CD4-positive, alpha-beta T cell treated with Interleukin-12 subunit alpha and Interleukin-12 subunit beta, for 1 hour (primary cell): ENCODE results near the gene SUSD6.

ENCODE experiments used
- DNase-seq: peaks from one replicate; pipeline ENCODE4 v3.0.0-alpha.2; 2020

SUSD6 gene

DNA sequence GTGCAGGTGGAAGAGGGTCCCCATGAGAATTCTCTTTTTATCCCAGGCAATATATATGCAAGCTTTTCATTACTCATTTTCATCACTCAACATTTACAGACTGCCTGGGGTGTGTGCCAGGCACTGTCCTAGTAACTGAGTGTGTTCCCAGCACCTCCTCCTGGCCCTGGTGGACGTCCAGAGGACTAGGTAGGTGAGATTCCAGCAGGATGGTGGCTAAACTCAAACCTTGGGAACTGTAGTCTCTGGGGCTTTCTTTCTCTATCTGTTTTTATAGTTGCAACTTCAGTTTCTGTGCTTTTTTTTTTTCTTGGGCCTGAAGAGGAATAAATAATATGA, 63.8 kb downstream of the SUSD6 start:
- no peak for DNase-seq

GRCh38 chr14:69675877-69676416, 64.6 kb downstream of the SUSD6 start:
- DNase-seq, result no peak

DNA sequence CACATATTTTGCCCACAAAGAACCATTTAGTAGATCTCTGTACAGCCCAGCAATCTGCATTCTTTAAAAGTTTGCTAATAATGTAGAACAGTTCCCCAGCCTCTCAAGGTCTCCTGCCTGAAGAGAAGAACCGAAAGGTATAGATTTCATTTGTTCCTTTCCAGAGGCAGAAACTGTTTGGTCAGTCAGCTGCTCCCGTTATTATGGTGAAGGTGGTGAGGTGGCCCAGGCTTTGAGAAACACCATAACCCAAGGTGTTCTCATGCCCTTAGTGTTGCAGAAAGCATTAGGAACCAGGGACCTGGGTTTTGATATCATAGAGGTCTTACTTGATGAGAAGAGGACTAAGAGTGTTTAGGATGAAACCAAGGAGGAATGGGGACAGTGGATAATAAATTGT, 65.3 kb downstream of the SUSD6 start:
- DNase-seq, result no peak

DNA sequence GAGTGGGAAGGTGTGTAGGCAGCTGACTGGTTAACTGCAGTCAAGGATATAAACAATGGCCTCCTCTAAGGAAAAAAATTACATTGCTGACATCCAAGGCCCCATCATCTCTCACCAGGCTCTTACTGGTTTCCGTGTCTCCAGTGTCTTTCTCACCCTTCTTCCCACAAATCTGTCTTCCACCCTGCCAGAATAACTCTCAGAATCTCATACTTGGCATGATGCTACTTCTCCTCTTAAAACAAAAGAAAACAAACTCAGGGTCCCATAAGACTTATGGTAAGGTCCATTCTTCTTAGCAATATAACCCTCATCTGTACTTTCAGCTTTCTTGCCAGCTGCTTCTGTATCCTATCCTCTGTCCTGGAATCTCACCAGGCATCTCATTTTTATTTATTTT, 68.9 kb downstream of the SUSD6 start:
- DNase-seq, result no peak

- DNase-seq, result no peak
These were observed 70.7 kb downstream of the SUSD6 start for GRCh38 chr14:69682136-69682535.

DNA sequence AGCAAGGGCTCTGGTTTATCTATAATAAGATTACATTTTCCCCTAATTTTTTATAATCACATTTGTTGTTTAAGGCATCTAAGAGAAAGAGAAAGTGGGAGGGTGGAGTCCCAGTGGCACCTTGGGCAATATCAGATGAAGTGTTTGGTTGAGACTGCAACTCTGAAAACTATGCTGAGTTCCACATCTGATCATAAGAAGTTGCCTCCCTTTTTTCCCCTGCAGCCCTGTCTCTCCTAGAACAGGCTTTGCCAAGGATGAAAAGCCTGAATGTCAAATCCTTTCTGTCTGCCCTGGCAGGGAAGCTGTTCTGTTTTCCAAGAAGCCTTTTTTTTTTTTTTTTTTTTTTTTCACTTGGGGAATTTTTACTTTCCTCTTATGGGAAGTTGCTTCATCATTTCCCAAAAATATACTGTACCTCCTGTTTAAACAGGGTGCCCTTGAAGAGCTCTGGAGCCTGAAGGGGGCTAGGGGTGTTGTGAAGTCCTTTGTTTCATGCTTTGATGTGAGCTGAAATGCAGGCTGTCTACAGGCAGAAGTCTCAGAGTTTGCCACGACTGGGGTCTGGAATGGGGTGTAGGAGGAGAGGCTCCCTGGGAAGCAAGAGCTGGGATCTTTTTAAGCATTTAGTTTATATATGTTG, 71.3 kb downstream of the SUSD6 start:
- peak; percentile 41 for DNase-seq

GRCh38 chr14:69683971-69684370, 72.6 kb downstream of the SUSD6 start:
- no peak for DNase-seq

DNA sequence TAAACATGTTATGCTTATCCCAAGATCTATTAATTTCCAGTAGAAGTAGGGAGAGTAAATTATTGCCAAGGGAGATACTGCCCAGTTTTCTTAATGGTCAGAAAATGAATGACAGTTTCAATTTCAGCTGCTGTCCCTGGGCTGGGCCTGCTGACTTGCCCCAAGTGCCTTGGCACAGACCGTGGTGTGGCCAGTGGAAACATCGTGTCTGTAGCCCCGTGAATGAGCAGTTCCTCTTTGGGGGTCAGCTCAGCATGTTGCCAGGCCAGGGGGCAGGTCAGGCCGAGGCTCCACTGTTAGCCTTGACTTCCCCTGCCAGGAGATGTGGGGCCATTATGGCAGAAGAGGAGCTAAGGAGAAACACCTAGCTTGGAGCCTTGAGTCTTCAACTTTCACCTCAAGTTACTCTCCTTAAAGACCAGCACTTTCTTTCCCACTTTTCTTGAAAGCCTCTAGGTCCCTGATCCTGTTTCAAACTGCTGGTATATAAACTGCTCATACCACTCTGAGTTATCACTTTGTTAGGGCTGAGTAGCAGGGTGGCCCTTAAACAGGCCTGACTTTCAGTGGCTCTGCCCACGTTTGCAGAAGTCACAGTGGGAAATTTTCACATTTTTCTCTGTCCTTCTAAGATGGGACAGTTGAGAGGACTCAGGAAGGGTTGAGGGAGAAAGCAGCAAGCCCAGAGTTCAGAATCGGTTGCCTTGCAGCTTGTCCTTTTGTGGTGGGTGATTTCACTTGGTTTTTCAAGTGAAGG, 73.2 kb downstream of the SUSD6 start:
- DNase-seq, result no peak

DNA sequence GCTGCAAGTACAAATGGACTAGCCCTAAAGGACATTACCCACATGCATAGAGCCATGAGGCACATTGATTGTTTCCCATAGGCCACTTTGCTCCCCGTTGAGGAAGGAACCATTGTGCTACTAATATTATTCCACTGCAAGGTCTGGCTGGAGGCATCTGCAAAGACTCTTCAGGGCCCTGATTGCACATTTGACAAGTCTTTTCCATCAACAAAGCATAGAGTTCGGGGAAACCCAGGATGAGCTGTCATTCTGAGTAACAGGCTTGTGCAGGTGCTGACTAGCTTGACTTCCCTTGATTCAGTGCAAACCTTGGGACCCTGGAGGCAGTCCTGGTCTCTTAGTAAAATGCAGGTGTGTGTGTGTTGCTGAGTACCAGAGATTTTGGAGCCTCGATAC, 73.8 kb downstream of the SUSD6 start:
- peak; percentile 35 for DNase-seq

DNA sequence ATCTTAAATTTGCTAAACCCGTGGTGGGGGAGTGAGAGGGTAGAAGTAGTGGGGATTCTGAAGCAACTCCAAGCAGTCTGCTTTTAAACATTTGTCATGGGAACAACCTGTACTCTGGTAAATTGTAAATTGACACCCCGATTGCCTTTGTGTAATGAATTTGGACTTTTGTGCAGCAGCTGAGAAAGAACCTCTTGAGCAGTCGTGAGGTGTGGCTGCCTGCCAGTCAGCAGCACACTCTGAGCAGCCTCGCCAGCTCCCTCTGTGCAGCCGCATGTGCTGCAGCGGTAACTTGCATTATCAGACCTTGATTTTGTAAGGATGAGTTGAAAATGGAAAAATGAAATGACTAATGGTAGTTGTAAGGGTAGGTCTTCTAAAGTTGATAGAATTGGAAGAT, 74.3 kb downstream of the SUSD6 start:
- DNase-seq, result no peak

DNA sequence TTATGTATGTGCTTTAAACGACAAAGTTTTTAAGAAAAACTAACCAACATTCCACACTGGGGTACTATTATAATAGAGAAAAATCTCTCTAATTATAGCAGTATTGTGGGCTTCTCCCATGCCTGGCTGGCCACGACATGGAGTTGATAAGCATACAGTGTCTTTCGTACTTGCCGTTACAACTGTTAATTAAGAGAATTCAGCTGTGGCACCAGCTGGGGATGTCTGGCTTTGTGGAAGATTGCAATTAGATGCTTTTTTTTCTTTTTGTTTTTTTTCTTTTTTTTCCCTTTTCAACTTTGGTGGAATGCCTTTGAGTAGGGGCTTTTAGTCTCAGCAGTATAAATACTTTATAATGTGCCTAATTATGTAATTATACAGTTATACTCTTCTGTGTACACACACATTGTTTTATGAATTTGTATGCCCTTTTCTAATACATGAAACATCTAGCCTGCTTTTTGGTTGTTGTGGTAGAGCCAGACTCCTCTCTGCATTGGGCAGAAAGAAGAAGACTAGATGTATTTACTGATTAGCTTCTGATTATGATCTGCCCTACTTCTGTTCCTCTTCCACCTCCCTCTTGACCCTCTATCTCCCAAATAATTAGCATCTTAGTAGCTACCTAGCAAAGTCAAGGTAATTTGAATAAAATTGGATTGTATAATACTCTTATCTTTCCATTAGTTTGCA, 76.4 kb downstream of the SUSD6 start:
- DNase-seq, result no peak

DNA sequence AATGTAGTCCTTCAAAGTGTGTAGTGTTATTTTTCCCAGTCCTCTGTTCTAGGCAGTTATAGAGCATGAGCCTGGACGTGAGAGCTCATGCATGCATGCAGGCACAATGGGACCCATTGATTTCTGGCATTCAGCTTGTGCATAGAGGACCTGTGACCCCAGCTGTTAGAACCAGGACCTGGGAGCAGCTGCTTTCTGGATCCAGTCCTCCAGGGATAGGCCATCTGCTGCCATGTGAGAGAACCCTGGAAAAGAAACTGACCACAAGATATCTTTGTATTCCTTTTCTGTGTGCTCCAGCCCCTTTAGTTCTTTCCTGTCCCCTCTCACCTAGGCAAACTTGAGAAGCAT, 76.9 kb downstream of the SUSD6 start:
- DNase-seq, result no peak

DNA sequence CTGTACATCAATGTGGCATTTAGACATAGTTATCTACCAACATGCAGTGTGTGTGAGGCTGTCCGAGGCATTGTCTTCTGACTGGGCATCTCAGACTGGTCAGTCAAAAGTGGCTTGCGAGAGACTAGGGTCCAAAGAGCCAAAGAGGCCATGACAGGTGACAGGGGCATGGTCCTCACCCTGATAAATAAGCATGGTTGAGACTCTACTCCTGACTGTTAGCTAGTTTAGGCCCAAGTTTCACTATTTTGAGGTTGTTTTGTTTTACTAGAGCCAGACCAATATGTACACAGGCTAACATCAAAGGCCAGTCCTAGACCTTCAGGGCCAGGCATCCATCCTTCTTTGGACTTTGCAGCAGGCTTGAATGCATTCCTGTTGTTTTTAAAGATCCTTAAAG, 78.6 kb downstream of the SUSD6 start:
- DNase-seq, result no peak

GRCh38 chr14:69692594-69692993, 81.2 kb downstream of the SUSD6 start:
- no peak for DNase-seq

GRCh38 chr14:69693145-69693544, 81.7 kb downstream of the SUSD6 start:
- no peak for DNase-seq

DNA sequence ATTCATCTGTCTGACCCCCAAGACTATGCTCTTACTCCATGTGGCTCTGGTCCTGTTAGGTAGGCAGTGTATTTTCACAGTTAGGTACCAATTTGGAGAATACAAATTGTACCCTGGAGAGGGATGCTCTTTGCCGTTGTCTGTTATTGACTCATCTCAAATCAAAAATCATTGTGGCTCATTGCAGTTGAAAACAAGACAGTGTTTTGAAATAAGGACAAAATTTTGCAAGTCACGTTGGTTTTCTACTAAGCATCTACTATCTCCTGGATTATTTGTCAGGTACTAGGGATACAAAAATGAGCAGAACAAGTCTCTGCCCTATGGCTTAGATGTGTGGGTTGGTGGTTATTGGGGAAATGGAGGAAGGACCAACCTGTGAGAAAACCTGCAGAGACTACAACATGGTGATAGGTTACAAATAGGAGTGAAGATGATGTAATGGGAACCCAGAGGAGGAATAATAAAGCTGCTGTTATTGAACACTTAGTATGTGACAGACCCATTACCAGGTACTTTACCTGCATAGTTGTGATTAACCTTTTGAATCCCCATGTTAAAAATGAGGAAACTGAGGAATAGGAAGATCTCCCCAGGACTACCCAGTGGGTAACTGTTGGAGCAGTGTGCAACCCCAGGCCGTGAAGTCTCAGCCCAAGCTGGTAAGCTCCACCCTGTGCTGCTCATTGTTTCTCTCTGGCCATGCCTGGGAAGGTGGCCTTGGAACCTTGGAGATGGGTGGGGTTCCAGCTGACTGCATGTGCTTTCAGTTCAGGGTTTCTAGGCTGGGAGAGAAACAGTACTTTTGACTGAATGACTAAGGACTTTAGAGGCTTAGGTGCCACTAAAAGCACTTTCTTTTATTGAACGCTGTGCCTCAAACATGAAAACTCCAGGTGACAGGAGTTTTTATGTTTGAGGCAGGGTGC, 82.7 kb downstream of the SUSD6 start:
- no peak for DNase-seq

DNA sequence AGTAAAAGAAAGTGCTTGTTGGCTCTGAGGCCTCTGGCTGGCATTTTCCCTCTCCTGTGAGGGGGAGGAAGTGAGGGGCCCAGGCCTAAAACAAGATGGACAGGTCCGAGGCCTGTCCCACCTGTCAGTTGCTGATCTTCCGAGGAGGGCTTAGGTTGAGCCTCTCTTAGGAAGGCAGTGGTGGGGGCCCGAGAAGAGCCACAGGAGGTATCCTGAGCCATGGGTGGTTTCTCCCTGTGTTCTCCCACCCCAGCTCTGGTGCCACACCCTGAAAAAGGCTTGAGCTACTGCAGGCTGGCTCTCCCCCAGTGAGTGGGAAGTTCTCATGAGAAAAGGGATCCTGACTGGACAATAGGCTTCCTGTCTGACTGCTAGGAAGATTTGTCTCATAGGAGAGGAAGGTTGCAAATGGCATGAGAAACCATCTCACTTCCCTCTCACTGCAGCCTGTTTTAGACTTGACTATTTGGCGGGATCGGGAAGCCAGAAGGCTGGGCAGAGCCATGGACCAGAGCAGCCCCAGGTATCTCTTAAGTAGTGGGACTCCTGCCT, 83.4 kb downstream of the SUSD6 start:
- no peak for DNase-seq

- no peak for DNase-seq
These were observed 84.2 kb downstream of the SUSD6 start for GRCh38 chr14:69695322-69696203.

DNA sequence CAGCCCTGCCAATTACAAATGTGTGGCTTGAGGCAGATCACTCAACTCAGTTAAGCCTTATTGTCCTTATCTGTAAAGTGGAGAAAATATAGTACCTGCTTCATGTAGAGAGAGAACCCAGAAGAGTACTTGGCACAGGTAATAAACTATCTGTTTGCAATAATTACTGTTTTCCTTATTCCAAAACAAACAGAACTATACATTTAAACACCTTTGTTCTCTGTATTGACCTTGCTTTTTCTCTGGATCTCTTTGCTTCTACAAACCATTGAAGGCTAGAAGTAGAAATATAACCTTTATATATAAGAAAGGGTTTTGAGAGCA, 84.8 kb downstream of the SUSD6 start:
- no peak for DNase-seq

DNA sequence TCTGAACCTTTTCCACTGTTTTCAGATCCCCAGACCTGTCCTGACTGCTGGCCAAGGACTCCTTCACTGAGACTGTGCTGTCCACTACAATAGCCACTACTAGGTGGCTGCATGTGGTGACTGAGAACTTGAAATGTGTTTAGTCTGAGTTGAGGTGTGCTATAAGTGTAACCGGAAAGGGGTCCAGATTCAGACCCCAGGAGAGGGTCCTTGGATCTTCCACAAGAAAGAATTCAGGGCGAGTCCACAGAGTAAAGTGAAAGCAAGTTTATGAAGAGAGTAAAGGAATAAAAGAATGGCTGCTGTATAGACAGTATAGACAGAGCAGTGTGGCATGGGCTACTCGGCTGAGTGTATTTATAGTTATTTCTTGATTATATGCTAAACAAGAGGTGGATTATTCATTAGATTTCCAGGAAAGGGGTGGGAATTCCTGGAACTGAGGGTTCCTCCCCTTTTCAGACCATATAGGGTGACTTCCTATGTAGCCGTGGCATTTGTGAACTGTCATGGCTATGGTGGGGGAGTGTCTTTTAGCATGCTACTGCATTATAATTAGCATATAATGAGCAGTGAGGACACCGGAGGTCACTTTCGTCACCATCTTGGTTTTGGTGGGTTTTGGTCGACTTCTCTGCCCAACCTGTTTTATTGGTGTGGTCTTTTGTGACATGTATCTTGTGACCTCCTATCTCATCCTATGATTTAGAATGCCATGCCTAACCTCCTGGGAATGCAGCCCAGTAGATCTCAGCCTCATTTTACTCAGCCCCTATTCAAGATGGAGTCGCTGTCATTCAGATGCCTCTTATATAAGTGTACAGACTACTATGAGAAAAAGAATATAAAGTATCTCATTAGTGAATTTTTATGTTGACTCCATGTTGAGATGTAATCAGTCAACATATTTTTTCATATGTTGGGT, 85.5 kb downstream of the SUSD6 start:
- DNase-seq, result peak; percentile 42

GRCh38 chr14:69698572-69698971, 87.2 kb downstream of the SUSD6 start:
- DNase-seq, result no peak
